ENCODE measurements around the gene CTBS.
"Not testable (repeated sequence)": the region's sequence is repeated elsewhere in the genome, so short reads cannot be mapped to it uniquely, and the experiment has no call there.

Gene CTBS

GRCh38 chr1:84598846-84599741, 24.9 kb upstream of the CTBS start:
- Histone ChIP-seq H3K79me2 (ENCODE audit: insufficient read depth, low read length) (no peaks in the 10 kb centered on the region), H3K9ac (ENCODE audit: low read depth, low read length, poor library complexity, severe bottlenecking) (no peak overlapping the region), H3K4me1 (ENCODE audit: insufficient read depth, low read length, poor library complexity, severe bottlenecking) (no peaks in the 10 kb centered on the region), H4K20me1 (ENCODE audit: insufficient read depth, low read length, poor library complexity, severe bottlenecking) (no peaks in the 10 kb centered on the region), H3K9me2 (replicated peaks; ENCODE audit: low read depth, low read length) (no peaks in the 10 kb centered on the region), H3K27me3 (ENCODE audit: insufficient read depth, low read length, poor library complexity, severe bottlenecking) (no peaks in the 10 kb centered on the region), H3K4me2 (ENCODE audit: low read depth, low read length, poor library complexity, severe bottlenecking) (no peak overlapping the region), H3K36me3 (ENCODE audit: insufficient read depth, low read length) (no peaks in the 10 kb centered on the region), H3K9me3 (ENCODE audit: insufficient read depth, low read depth, low read length) (no peaks in the 10 kb centered on the region), H3F3A (ENCODE audit: low read depth) (no peaks in the 10 kb centered on the region), H3K4me3 (ENCODE audit: low read length, poor library complexity, severe bottlenecking) (no peak overlapping the region), H2AFZ (ENCODE audit: low read length) (no peak overlapping the region)
- TF ChIP-seq EZH2phosphoT487 (IDR thresholded peaks at IDR 0.05; ENCODE audit: borderline replicate concordance) = no peak
- TF ChIP-seq CTCF (conservative IDR thresholded peaks at IDR 0.05; ENCODE audit: low read length) = no peak

- H3K4me2 ChIP-seq (ENCODE audit: low read depth, low read length, poor library complexity, severe bottlenecking) = no peak overlapping the region
- no peak overlapping the region for H3K9ac ChIP-seq (ENCODE audit: low read depth, low read length, poor library complexity, severe bottlenecking)
These were observed 24.2 kb upstream of the CTBS start for GRCh38 chr1:84598418-84598817.

GRCh38 chr1:84597011-84597410, 22.8 kb upstream of the CTBS start:
- H3K79me2 ChIP-seq (ENCODE audit: insufficient read depth, low read length) = no peaks in the 10 kb centered on the region
- no peak overlapping the region for H3K9ac ChIP-seq (ENCODE audit: low read depth, low read length, poor library complexity, severe bottlenecking)
- no peaks in the 10 kb centered on the region for H3K27me3 ChIP-seq (ENCODE audit: insufficient read depth, low read length, poor library complexity, severe bottlenecking)
- H2AFZ ChIP-seq (ENCODE audit: low read length) = no peak overlapping the region
- no peaks in the 10 kb centered on the region for H3F3A ChIP-seq (ENCODE audit: low read depth)
- H4K20me1 ChIP-seq (ENCODE audit: insufficient read depth, low read length, poor library complexity, severe bottlenecking) = no peaks in the 10 kb centered on the region
- no peak overlapping the region for H3K4me3 ChIP-seq (ENCODE audit: low read length, poor library complexity, severe bottlenecking)
- no peaks in the 10 kb centered on the region for H3K9me2 ChIP-seq (replicated peaks; ENCODE audit: low read depth, low read length)
- no peak overlapping the region for H3K4me2 ChIP-seq (ENCODE audit: low read depth, low read length, poor library complexity, severe bottlenecking)
- H3K9me3 ChIP-seq (ENCODE audit: insufficient read depth, low read depth, low read length) = no peaks in the 10 kb centered on the region
- TF ChIP-seq EZH2phosphoT487 (IDR thresholded peaks at IDR 0.05; ENCODE audit: borderline replicate concordance) (no peak), CTCF (conservative IDR thresholded peaks at IDR 0.05; ENCODE audit: low read length) (no peak)
- no peaks in the 10 kb centered on the region for H3K4me1 ChIP-seq (ENCODE audit: insufficient read depth, low read length, poor library complexity, severe bottlenecking)
- no peaks in the 10 kb centered on the region for H3K36me3 ChIP-seq (ENCODE audit: insufficient read depth, low read length)

More at GRCh38 chr1:84598418-84598817, 24.2 kb upstream of the CTBS start:
- Histone ChIP-seq H3K9me2 (replicated peaks; ENCODE audit: low read depth, low read length) (no peaks in the 10 kb centered on the region), H3K4me3 (ENCODE audit: low read length, poor library complexity, severe bottlenecking) (no peak overlapping the region), H3K27me3 (ENCODE audit: insufficient read depth, low read length, poor library complexity, severe bottlenecking) (no peaks in the 10 kb centered on the region), H4K20me1 (ENCODE audit: insufficient read depth, low read length, poor library complexity, severe bottlenecking) (no peaks in the 10 kb centered on the region), H3F3A (ENCODE audit: low read depth) (no peaks in the 10 kb centered on the region), H3K4me1 (ENCODE audit: insufficient read depth, low read length, poor library complexity, severe bottlenecking) (no peaks in the 10 kb centered on the region), H2AFZ (ENCODE audit: low read length) (no peak overlapping the region), H3K36me3 (ENCODE audit: insufficient read depth, low read length) (no peaks in the 10 kb centered on the region), H3K79me2 (ENCODE audit: insufficient read depth, low read length) (no peaks in the 10 kb centered on the region), H3K9me3 (ENCODE audit: insufficient read depth, low read depth, low read length) (no peaks in the 10 kb centered on the region)
- no peak for TF ChIP-seq EZH2phosphoT487 (IDR thresholded peaks at IDR 0.05; ENCODE audit: borderline replicate concordance)
- no peak for TF ChIP-seq CTCF (conservative IDR thresholded peaks at IDR 0.05; ENCODE audit: low read length)

- H3K4me1 ChIP-seq (ENCODE audit: insufficient read depth, low read length, poor library complexity, severe bottlenecking); H3K4me3 ChIP-seq (ENCODE audit: low read length, poor library complexity, severe bottlenecking); H3K9ac ChIP-seq (ENCODE audit: low read depth, low read length, poor library complexity, severe bottlenecking); H3K27me3 ChIP-seq (ENCODE audit: insufficient read depth, low read length, poor library complexity, severe bottlenecking); H4K20me1 ChIP-seq (ENCODE audit: insufficient read depth, low read length, poor library complexity, severe bottlenecking); H3F3A ChIP-seq (ENCODE audit: low read depth); H3K9me2 ChIP-seq (replicated peaks; ENCODE audit: low read depth, low read length); H3K36me3 ChIP-seq (ENCODE audit: insufficient read depth, low read length); H2AFZ ChIP-seq (ENCODE audit: low read length); H3K4me2 ChIP-seq (ENCODE audit: low read depth, low read length, poor library complexity, severe bottlenecking); H3K9me3 ChIP-seq (ENCODE audit: insufficient read depth, low read depth, low read length); H3K79me2 ChIP-seq (ENCODE audit: insufficient read depth, low read length): not testable (repeated sequence)
These were observed 20.7 kb upstream of the CTBS start for GRCh38 chr1:84594959-84595358.

All from Loucy (cell line).